HG03135 (cell line): Measurements from ENCODE around the gene WFDC2.
A peak's percentile ranks its signal among the peaks of the same experiment; 100 is the strongest.

Experiments
- ATAC-seq: cut with Tn5 transposase; IDR thresholded peaks from one replicate; pipeline ENCODE4 v1.9.1; 2021; ENCODE audit warnings: mild to moderate bottlenecking, moderate library complexity; ENCODE audit not compliant: unreplicated experiment

WFDC2 gene, protein sequence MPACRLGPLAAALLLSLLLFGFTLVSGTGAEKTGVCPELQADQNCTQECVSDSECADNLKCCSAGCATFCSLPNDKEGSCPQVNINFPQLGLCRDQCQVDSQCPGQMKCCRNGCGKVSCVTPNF

DNA sequence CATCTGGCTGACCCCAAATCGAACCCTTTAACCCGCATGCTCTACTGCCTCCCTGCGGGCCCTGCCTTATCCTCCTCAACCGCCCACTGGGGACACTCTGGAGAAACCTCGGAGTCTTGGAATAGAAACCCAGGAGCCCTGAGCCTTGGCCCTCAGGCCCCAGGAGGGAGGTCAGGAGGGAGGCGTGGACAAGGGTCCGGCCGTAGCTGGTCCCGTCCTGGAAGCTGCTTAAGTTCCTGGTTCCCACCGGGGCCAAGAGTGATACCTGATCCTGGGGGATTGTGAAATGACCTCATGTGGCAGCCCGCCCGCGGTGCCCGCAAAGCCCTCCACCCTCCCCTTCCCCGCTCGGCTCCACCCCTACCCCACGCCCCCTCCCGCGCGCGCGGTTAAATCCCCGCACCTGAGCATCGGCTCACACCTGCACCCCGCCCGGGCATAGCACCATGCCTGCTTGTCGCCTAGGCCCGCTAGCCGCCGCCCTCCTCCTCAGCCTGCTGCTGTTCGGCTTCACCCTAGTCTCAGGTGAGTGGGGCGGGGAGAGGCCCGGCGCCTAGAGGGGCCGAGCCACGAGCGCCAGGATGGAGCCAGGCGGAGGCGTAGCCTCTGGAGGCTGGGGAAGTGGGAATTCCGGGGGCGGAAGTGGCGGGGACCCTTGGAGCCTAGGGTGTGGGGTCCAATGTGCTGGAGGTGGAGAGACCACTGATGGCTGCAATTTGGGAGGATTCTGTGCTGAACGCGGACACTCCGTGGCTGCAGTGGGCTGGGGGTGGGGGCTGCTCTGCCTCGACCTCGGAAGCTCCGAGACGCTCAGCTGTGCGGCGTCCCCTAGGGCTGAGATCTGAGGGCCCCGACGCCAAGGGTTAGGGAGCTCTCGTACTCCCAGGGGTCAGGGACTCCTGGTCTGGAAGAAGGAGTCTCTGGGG lies at the start of gene WFDC2:
WFDC2 (plus strand) TSS at position 418 of the 926 bp plus-strand sequence; CDS start at position 447, 29 bp downstream.
- ATAC-seq: no peak

DNA sequence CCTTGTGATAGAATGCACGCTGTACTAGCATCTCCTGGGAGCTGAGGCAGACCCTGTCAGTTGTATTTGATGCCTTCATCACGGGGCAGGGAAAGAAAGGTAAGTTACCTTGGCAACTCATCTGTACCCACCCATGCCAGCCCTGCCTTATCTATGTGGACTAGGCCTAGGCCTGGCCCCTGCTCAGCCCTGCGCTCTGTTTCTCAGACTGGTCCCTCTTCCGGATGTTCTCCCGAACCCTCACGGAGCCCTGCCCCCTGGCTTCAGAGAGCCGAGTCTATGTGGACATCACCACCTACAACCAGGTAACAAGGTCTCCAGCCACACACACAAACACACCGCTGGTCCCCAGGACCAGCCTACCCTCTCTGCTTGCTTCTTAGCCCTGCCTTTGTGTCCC lies 49.4 kb upstream of the WFDC2 start:
- ATAC-seq: no peak

DNA sequence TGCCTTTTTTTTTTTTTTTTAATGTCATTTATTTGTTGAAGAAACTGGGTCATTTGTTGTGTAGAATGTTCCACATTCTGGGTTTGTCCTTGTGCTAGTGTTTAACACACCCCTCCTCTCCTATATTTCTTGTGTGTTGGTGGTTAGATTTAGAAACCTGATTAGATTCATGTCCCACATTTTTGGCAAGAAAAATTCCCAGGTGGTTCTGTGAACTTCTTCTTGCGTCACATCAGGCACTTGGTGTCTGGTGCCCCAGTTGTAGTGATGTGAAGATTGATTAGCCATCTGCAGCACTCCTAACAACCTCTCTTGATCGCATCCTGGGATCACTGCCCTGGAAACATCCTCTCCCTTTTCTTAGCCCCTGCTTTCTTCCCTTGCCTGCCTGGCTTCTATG lies 45.9 kb upstream of the WFDC2 start:
- no peak for ATAC-seq

DNA sequence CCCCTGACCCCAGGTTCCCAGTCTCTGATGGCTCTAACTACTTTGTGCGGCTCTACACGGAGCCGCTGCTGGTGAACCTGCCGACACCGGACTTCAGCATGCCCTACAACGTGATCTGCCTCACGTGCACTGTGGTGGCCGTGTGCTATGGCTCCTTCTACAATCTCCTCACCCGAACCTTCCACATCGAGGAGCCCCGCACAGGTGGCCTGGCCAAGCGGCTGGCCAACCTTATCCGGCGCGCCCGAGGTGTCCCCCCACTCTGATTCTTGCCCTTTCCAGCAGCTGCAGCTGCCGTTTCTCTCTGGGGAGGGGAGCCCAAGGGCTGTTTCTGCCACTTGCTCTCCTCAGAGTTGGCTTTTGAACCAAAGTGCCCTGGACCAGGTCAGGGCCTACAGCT lies 44.0 kb upstream of the WFDC2 start:
- ATAC-seq: no peak

DNA sequence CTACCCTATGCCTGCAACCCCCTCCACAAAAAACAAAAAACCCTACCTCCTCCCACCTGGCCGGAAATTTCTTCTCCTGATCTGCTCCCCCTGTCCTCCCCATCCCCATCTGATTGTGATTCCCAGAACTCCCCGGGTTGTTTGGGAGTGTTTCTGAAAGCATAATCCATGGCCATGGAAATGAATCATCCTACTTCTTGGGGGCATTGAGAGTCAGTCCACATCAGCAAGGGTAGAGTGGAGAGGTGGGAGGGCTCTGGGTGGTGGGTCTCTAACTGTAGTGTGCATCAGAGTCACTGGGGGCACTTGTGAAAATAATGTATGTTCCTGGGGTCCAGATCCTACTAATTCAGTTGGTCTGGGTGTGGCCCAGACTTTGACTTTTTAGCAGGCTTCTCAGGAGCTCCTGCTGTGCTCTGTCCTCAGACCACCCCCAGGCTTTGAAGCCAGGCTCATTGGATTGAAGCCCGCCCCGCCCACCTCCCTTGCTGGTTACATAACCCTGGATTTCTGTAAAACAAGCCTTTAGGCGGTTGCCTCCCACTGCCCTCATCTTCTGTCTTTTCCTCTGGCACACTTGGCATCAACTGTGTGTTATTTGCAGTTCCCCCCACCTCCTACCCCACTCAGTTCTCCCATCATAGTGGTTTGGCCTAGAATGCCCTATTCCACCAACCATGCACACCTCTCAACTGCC lies 43.1 kb upstream of the WFDC2 start:
- no peak for ATAC-seq

DNA sequence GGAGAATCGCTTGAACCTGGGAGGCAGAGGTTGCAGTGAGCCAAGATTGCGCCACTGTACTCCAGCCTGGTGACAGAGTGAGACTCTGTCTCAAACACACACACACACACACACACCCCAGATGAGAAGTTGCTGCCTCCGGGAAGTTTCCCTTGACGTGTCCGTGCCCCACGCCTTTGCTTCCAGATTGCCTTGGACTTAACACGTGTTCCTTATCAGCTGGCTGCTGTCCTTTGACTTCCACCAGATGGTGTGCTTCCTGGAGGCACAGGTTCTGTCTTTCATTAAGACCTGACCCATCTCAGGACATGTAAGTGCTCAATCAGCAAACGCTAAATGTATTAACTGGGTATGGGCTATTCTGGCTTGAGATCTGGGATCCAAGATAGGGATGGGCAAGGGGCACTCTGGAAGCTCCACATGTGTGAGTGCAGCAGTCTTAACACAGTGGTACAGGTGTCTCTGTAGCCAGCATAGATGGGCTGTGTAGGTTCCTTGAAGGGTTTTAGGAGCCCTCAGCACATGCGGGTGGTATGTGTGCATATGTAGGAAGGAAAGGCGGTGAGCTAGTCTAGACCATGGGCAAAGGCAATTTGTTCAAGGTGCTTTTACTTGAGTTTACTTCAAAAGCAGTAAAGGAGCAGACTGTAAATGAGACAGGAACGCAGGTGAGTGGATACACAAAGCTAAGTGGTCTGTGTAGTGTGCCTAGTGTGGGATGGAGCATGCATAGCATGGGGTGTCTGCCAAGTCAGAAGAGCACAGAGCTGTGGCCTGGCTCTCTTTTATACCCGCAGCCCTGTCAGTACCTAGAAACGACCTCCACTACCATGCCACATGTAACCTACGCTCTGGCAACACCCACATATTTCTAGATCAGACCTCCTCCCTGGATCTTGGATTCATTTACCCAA lies 42.1 kb upstream of the WFDC2 start:
- no peak for ATAC-seq

DNA sequence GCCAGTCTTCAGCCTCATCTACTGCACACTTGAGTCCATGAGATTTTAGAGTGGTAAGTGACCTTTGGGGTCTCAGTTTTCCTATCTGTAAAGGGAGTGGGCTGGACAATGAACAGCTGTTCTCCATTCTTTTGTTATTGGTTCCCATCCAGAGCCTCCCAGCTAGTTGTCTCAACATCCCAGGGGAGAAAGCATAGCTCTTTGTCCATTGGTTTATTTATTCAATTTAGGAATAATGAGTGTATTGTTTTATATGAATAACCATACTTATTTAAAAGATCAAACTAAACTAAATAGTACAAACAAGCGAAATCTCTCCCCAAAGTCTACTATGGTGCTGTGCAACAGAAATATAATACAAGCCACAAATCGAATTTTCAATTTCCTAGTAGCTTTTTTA lies 39.9 kb upstream of the WFDC2 start:
- ATAC-seq: no peak

DNA sequence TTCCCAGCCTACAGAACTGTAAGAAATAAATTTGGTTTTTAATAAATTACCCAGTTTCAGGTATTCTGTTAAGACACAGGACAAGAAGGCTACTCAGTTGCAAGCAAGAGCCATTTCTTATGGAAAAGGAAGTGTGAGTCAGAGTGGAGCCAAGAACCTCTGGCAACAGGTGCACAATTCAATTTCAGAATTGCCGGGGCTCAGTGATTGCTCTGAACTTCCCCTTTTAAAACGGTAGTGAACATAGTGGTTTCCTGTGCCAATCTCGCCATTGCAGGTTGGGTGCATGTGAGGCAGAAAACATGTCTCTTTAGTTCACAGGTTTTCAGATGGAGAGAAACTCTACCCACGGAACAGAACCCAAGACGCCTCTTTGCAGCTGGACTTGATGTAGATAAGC lies 37.3 kb upstream of the WFDC2 start:
- ATAC-seq: peak; percentile 61

DNA sequence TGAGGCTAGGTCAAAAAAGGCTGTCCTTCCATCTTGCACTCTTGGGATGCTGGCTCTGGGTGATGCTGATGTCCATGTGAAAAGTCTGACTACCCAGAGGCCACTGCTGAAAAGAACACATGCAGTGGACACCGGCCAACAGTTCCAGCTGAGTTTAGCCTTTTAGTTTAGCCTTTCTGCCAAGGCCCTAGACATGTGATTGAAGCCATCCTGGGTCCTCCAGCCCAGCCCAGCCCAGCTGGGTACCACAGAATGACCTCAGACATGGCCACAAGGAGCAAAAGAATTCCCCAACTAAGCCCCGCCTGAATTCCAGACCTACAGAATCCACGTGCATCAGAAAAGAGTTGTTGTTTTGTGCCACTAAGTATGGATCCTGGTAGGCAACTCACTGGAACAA lies 36.2 kb upstream of the WFDC2 start:
- no peak for ATAC-seq

DNA sequence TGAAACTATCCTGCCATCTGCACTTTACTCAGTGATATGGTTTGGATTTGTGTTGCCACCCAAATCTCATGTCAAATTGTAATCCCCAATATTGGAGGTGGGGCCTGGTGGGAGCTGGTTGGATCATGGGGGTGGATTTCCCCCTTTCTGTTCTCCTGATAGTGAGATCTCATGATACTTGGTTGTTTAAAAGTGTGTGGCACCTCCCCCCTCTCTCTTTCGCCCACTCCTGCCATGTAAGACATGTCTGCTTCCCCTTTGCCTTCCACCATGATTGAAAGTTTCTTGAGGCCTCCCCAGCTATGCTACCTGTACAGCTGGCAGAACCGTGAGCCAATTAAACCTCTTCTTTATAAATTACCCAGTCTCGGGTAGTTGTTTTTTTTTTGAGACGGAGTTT lies 35.6 kb upstream of the WFDC2 start:
- ATAC-seq: no peak

DNA sequence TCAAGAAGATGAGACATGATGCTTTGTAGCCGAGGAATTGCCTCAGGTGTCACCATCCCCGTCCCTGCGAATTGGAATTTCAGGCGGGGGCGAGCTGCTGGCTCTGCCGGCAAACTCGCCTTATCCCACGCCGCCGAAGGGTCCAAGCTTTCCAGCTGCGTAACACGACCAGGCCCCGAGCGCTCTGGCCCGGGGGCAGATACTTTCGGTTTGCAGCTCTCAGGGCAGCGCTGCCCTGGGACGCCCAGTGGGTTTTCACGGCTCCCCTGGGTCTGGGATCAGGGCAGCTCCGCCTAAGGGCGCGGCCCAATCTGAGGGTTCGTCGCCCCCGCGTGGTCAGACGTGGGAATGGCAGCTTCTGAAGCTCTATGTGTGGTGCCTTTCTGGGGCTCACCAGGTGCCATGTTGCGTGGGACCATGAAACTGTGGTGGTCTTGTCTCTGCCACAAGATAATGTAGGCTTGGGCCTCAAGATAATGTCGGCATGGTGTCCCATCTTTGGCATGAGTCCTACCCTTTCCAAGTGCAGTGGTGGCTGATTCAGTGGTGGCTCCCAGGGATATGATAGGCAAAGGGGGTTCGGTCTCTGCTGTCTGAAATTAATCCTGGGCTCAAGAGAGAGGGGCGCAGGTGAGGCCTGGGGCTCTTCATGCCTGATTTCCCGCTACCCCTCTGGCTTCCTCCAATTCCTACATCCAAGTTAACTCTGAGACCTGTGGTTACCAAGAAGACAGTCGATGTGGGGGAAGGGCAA lies 32.6 kb upstream of the WFDC2 start:
- ATAC-seq: peak; percentile 72

DNA sequence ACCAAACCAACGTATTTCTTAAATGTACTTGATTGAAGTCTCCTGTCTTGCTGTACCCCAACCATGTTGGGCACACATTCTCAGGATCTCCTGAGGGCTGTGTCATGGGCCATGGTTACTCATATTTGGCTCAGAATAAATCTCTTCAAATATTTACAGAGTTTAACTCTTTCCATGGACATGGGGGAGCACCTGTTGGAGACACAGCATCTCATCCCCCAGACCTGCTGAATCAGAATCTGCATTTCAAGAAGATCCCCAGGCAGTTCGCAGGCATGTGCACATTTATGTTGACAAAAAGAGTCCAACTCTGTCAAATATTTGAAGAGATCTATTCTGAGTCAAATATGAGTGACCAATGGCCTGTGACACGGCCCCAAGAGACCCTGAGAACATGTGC lies 29.1 kb upstream of the WFDC2 start:
- no peak for ATAC-seq

DNA sequence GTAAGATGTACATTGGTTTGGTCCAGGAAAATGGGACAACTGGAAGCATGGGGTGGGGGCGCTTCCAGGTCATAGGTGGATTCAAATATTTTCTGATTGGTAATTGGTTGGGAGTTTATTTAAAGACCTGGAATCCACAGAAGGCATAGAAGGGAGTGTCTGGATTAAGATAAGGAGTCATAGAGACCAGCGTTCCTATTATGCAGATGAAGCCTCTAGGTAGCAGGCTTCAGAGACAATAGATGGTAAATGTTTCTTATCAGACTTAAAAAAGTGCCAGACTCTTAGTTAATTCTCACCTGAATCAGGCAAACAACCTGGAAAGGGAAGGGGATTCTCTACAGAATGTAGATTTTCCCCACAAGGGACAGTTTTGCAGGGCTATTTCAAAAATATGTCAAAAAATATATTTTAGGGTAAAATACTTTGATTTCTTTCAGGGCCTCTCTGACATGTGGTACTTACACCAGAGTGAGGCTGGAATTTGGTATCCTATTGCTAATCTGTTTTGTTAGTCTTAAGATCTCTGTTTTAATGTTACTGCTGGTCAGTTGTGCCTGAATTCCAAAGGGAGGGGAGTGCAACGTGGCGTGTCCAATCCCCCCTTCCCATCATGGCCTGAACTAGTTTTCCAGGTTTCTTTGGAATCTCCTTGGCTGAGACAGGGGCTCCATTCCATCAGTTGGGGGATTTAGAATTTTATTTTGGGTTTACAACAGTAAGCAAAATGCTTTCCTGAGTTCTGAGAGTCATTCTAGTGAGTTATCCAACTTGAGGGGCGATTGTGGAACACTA lies 28.5 kb upstream of the WFDC2 start:
- ATAC-seq: no peak

DNA sequence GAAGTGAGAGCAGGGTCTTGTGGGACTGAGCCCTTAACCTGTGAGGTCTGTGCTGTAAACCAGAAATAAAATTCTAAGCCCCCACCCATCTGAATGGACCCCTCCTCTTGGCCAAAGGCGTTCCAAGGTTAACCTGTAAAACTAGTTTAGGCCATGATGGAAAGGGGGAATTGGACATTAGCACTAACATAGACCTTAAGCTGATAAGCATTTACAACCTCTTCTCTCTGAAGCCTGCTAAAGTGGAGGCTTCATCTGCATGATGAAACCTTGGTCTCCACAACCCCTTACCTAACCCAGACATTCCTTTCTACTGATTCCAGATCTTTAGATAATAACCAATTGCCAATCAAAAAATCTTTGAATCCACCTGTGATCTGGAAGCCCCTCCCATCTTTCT lies 27.8 kb upstream of the WFDC2 start:
- ATAC-seq: no peak

DNA sequence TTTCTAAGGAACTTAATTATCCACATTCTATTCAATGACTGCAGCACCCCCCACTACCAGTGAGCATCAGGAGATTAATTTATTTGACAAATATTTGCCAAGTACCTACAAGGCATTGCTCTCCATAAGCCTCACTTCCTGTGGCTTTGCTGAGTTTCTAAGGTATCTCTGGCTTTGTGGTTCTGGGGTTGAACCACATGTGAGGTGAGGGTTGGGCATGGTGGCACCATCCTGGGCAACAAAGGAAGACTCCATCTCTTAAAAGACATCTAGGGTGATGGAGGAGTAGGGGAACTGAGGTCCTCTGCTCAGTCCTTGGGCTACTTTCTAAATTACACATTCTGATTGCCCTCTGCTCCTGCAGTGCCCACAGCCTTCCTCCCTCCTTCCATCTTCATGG lies 25.5 kb upstream of the WFDC2 start:
- no peak for ATAC-seq

DNA sequence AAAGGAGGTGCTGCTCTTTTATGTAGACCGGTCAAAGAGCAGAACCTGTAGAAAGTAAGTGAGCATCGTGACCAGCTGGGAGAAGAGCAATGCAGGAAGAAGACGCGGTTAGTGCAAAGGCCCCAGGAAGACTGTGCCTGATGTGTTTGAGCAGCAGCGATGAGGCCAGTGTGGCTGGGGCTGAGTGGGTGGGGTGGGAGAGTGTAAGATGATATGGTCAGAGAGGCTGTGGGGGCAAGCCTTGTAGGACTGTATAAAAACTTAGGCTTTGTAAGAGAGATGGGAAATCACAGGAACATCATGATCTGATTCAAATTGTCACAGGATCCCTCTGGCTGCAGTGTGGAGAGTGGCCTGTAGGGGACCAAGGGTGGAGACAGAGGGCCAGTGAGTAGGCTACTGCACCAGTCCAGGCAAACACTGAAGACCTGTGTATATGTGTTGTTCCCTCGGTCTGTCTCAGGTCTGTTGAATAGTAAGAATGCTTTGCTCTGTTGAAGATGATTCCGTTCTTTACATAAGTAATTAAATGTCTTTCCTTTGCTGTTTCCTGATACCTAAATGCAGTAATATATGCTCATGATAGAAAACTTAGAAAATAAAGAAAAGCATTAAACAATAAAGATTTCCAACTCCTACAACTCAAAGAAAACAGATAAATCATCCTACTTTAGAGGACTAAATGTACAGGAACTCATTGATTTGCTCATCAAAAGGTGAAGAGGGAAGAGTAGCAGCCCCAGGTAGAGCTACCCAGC lies 23.6 kb upstream of the WFDC2 start:
- no peak for ATAC-seq

DNA sequence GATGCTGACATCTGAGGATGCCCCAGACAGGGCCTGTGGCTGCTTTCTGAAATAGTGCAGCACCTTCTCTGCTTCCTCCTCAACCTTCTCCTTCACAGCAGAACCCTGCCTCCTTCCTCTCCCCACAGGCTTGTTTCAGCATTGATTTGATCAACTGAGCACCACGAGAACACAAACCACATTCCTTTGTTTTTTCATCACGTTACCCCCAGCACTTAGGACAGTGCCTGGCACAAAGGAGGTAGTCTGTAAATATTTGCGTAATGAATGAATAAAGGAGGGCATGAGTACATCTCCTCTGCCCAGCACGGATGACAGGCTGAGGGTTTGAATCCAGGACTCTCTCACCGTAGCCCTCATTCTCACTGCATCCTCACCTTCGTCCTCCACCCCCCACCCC lies 21.3 kb upstream of the WFDC2 start:
- no peak for ATAC-seq

DNA sequence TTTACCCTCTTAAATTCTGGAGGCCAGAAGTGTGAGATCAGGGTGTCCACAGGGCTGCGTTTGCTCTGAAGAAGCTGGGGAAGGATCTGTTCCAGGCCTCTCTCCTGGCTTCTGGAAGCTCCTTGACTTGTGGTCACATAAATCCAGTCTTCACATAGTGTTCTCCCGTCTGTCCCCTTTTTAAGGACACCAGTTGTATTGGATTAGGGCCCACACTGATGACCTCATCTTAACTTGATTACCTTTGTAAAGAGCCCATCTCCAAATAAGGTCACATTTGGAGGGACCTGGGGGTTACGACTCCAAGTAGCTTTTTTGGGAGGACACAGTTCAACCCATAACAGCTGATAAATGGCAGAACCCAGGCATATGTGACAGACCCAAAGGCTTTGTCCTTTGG lies 20.0 kb upstream of the WFDC2 start:
- no peak for ATAC-seq
